K562 (cell line): ENCODE measurements around the gene PLXNB2. TPM values are rescaled to one million over a fixed set of nuclear protein-coding genes. Genes with fewer than 3 reads are reported as not detected.

Source experiments
- ARID1B ChIP-seq: fragments of 450-650 bp; IDR thresholded peaks from 2 replicates; pipeline ENCODE4 v1.6.1; 2016; ENCODE audit warnings: antibody characterized with exemption, mild to moderate bottlenecking, inconsistent platforms
- ATF1 ChIP-seq, 2 experiments: fragments of 450-650 bp in 1 of 2; IDR thresholded peaks; 2 replicates each; pipeline ENCODE4 v1.6.1; 2016; ENCODE audit warnings: missing compliant biosample characterization in 1 of 2, missing genetic modification characterization in 1 of 2
- BHLHE40 ChIP-seq: IDR thresholded peaks from 2 replicates; pipeline ENCODE4 v1.6.1; 2011; ENCODE audit warnings: low read length, improper control_type of control experiment
- CTCF ChIP-seq, 3 experiments: IDR thresholded peaks in 2 of 3; conservative IDR thresholded peaks in 1 of 3; 2 replicates each; pipeline ENCODE4 v1.5.1; 2011 to 2012; ENCODE audit warnings: low read length in 3 of 3, mild to moderate bottlenecking in 3 of 3, control low read depth in 2 of 3, improper control_type of control experiment in 1 of 3, inconsistent platforms in 1 of 3, low read depth in 1 of 3, mixed read lengths in 1 of 3, moderate library complexity in 1 of 3; ENCODE audit not compliant: insufficient read depth in 2 of 3
- ELF4 ChIP-seq: fragments of 450-650 bp; formaldehyde crosslinking; IDR thresholded peaks from 2 replicates; pipeline ENCODE4 v1.4.0; 2022; ENCODE audit warnings: missing genetic modification characterization
- FIP1L1 ChIP-seq: fragments of 200-400 bp; formaldehyde crosslinking; IDR thresholded peaks from 2 replicates; pipeline ENCODE4 v1.6.1; 2018; ENCODE audit warnings: mild to moderate bottlenecking, low read depth, low read length; ENCODE audit not compliant: poor library complexity, severe bottlenecking
- KDM5B ChIP-seq: fragments of 200-600 bp; sonication (generic); IDR thresholded peaks from 2 replicates; pipeline ENCODE4 v1.6.1; 2012; ENCODE audit warnings: low read depth, mild to moderate bottlenecking, moderate library complexity, low read length, control low read depth, inconsistent platforms; ENCODE audit not compliant: insufficient replicate concordance
- LCOR ChIP-seq: sonication (generic); formaldehyde crosslinking; IDR thresholded peaks from 2 replicates; pipeline ENCODE4 v1.8.0; 2022; ENCODE audit warnings: mild to moderate bottlenecking, missing genetic modification reagents
- MAFF ChIP-seq: IDR thresholded peaks from 2 replicates; pipeline ENCODE4 v1.6.1; 2012; ENCODE audit warnings: low read length, improper control_type of control experiment
- MAX ChIP-seq: sonication (generic); formaldehyde crosslinking; IDR thresholded peaks from 2 replicates; pipeline ENCODE4 v1.9.0; 2022; ENCODE audit warnings: mild to moderate bottlenecking, missing genetic modification reagents
- MLLT1 ChIP-seq, 2 experiments: fragments of 450-650 bp; IDR thresholded peaks; 2 replicates each; pipeline ENCODE4 v1.6.1; 2016
- MYC ChIP-seq, 2 experiments: fragments of 250-450 bp in 1 of 2; sonication (Bioruptor Pico) in 1 of 2; IDR thresholded peaks; 2 replicates each; pipeline versions ENCODE4 v1.5.1 to v1.6.1; 2012 to 2021; ENCODE audit warnings: low read depth in 2 of 2, borderline replicate concordance in 1 of 2, improper control_type of control experiment in 1 of 2, low read length in 1 of 2, mild to moderate bottlenecking in 1 of 2, moderate library complexity in 1 of 2
- SETDB1 ChIP-seq: IDR thresholded peaks from one replicate; pipeline ENCODE4 v1.6.1; 2012; ENCODE audit warnings: low read length, control low read depth, inconsistent platforms
- SIX5 ChIP-seq, 2 experiments: IDR thresholded peaks; 2 replicates each; pipeline ENCODE4 v1.6.1; 2011; ENCODE audit warnings: low read length in 2 of 2, borderline replicate concordance in 1 of 2, low read depth in 1 of 2, mild to moderate bottlenecking in 1 of 2, moderate library complexity in 1 of 2; ENCODE audit not compliant: insufficient read depth in 1 of 2
- SMAD4 ChIP-seq: fragments of 250-450 bp; sonication (Bioruptor Pico); conservative IDR thresholded peaks from 2 replicates; pipeline ENCODE4 v1.8.0; 2021; ENCODE audit warnings: inconsistent platforms, mild to moderate bottlenecking, moderate library complexity
- SP2 ChIP-seq: IDR thresholded peaks from 2 replicates; pipeline ENCODE4 v1.6.1; 2011; ENCODE audit warnings: mild to moderate bottlenecking, low read depth, low read length, moderate library complexity; ENCODE audit not compliant: poor library complexity, severe bottlenecking; ENCODE audit errors: extremely low read depth
- TARDBP ChIP-seq: fragments of 450-650 bp; IDR thresholded peaks from 2 replicates; pipeline ENCODE4 v1.6.1; 2016
- TEAD2 ChIP-seq: fragments of 450-650 bp; IDR thresholded peaks from 2 replicates; pipeline ENCODE4 v1.6.1; 2016; ENCODE audit warnings: missing genetic modification characterization, control low read depth, missing compliant biosample characterization
- ZNF586 ChIP-seq: fragments of 450-650 bp; formaldehyde crosslinking; conservative IDR thresholded peaks from 2 replicates; pipeline ENCODE4 v1.4.0; 2020; ENCODE audit warnings: mild to moderate bottlenecking, moderate library complexity
- ZNF644 ChIP-seq: fragments of 200-800 bp; sonication (Bioruptor generic); IDR thresholded peaks from 2 replicates; pipeline ENCODE4 v1.6.1; 2016; ENCODE audit warnings: low read depth, missing genetic modification characterization, missing compliant biosample characterization
- polyA plus RNA-seq, 8 experiments: library from polyadenylated mRNA; depleted of rRNA in 4 of 8; stranded (reverse) in 5 of 8; unstranded in 3 of 8; fragments of >200 nt; fragmentation: Nextera tagmentation in 2 of 8; fragmentation: Illumina TruSeq in 1 of 8; extraction: Ambion mirVana in 2 of 8; extraction: Trizol in 1 of 8; gene quantifications; 2 replicates each; pipeline versions ENCODE4 v1.2.1 to v1.2.3, GENCODE V29; 2011 to 2014; ENCODE audit warnings: inconsistent platforms in 1 of 8, missing spikeins in 1 of 8
- total RNA-seq, 7 experiments: library from RNA; depleted of rRNA in 6 of 7; stranded (reverse); fragments of >200 nt in 6 of 7; fragmentation: Illumina TruSeq in 2 of 7; extraction: Trizol in 2 of 7; gene quantifications; 2 replicates each; pipeline versions ENCODE4 v1.2.1 to v1.2.3, GENCODE V29; 2011 to 2021; ENCODE audit warnings: low replicate concordance in 1 of 7
- TF ChIP-seq, protein P1 (sequence below), 2 experiments: fragments of 450-650 bp; conservative IDR thresholded peaks; 2 replicates each; pipeline ENCODE4 v1.6.1; 2017; ENCODE audit warnings: mild to moderate bottlenecking in 2 of 2, moderate library complexity in 2 of 2

The PLXNB2 gene
- total and polyA plus RNA-seq, 9 of the 15 experiments (the other 6 are each of a cell fraction or from before 2014, with no cell fraction given), result 0.15 to 45.1 (median 13.6) TPM

GRCh38 chr22:50244420-50245213 is 62.8 kb downstream of the PLXNB2 start, which contains the start of gene TUBGCP6 (continued):
- peak in 1 of 3 experiments; percentile 43; a peak in 1 of 6 replicates for TF ChIP-seq CTCF (IDR thresholded peaks at IDR 0.05 in 2 of 3, conservative IDR thresholded peaks at IDR 0.05 in 1 of 3; ENCODE audit: insufficient read depth in 2 of 3, low read depth in 1 of 3, low read length in 3 of 3)
- peak; percentile 16 for TF ChIP-seq SP2
- TF ChIP-seq ZNF586, result no peak
- no peak for TF ChIP-seq ELF4 (CRISPR knock-in tag)
- TF ChIP-seq MAFF, result no peak
- TF ChIP-seq MLLT1 (IDR thresholded peaks at IDR 0.05), result peak in 1 of 2 experiments; percentile 76; a peak in 2 of 4 replicates
- peak in 1 of 2 experiments; percentile 21; a peak in 2 of 4 replicates for TF ChIP-seq SIX5 (IDR thresholded peaks at IDR 0.05; ENCODE audit: borderline replicate concordance in 1 of 2, insufficient read depth in 1 of 2, low read depth in 1 of 2, low read length in 2 of 2)
- TF ChIP-seq LCOR (CRISPR knock-in tag), result 0 out of 2 replicates have a peak, but pooled peaks have one; percentile 58
- TF ChIP-seq ZNF644 (tag), result no peak
- TF ChIP-seq FIP1L1, result peak; percentile 64
- peak; percentile 81; the same call in 1 of the 2 replicates for TF ChIP-seq TARDBP
- TF ChIP-seq MAX (CRISPR knock-in tag), result peak; percentile 74
- TF ChIP-seq, protein P1, sequence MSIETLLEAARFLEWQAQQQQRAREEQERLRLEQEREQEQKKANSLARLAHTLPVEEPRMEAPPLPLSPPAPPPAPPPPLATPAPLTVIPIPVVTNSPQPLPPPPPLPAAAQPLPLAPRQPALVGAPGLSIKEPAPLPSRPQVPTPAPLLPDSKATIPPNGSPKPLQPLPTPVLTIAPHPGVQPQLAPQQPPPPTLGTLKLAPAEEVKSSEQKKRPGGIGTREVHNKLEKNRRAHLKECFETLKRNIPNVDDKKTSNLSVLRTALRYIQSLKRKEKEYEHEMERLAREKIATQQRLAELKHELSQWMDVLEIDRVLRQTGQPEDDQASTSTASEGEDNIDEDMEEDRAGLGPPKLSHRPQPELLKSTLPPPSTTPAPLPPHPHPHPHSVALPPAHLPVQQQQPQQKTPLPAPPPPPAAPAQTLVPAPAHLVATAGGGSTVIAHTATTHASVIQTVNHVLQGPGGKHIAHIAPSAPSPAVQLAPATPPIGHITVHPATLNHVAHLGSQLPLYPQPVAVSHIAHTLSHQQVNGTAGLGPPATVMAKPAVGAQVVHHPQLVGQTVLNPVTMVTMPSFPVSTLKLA (conservative IDR thresholded peaks at IDR 0.05), result peak; percentile 92 to 96
- 0 out of 2 replicates have a peak, but pooled peaks have one; percentile 6 for TF ChIP-seq BHLHE40
- TF ChIP-seq ARID1B, result 0 out of 2 replicates have a peak, but pooled peaks have one; percentile 14
- peak; percentile 84 for TF ChIP-seq MYC (IDR thresholded peaks at IDR 0.05; ENCODE audit: low read depth, low read length)
- no peak for TF ChIP-seq MYC (CRISPR knock-in tag; IDR thresholded peaks at IDR 0.05; ENCODE audit: borderline replicate concordance, low read depth)
- TF ChIP-seq KDM5B, result peak; percentile 65
- TF ChIP-seq SETDB1, result no peak
- peak; percentile 96 for TF ChIP-seq ATF1 (CRISPR knock-in tag; IDR thresholded peaks at IDR 0.05)
- peak; percentile 99 for TF ChIP-seq ATF1 (tag; IDR thresholded peaks at IDR 0.05)
- TF ChIP-seq SMAD4 (CRISPR knock-in tag), result peak; percentile 26; the same call in 1 of the 2 replicates
- no peak for TF ChIP-seq TEAD2
